Kidney tubule cell (primary cell): ENCODE measurements around the gene GRM8.
"Not testable (repeated sequence)": the region's sequence is repeated elsewhere in the genome, so short reads cannot be mapped to it uniquely, and the experiment has no call there.

Experiments
- DNase-seq: peaks from one replicate; pipeline ENCODE4 v3.0.0-alpha.2; 2018; ENCODE audit warnings: low spot score

Gene GRM8

DNA sequence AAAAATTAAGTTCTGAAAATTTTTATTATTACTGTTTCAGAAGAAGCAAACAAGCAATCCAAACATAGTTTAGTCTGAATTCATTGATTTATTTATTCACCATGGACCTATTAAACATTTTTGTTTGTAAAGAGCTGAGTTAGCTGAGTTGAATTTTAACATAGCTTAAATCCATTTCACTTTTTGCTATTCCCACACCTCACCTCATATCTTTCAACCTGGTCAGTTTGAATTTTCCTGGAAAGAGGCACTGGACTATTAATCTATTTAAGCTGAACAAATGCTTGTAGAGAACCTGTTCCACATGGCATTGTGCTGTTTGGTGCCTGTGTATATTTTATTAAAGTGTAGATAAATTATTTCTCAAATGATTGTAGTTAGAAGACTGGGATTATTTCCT, 344.2 kb downstream of the GRM8 start:
- DNase-seq: not testable (repeated sequence)

DNA sequence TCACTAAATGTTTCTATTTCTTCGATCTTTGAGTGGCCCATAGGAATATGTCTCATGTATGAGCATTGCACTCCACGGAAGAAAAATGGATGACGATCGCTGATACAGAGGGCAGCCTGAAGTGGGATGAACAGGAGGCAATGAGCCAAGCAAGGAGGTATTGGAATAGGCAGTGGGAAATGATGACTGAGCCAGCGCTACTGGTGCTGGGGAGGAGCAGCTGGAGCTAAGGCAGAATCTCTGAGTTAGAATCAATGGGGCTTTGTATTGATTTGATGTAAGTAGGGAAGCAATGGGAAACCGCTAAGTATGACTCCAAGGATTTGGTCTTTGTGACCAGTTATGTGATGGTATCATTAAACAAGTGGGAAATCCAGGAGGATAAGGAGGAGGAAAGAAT, 345.1 kb downstream of the GRM8 start:
- not testable (repeated sequence) for DNase-seq

DNA sequence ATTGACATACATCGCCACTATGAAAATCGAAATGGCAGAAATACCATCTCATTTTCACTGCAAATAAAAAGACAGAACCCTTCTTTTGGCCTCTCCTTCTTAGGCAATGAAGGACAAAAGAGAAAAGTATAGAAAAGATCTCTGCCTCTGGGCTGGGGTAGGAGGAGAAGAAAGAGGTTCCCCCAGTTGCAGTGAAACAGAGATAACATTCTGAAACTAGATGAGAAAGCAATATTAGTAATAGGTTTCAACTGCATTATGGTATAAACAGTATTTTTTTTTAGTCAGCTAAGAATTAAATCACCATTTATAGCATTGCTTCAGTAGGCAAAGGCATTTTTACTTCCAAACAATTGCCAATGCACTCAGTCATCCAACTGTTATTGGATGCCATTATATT, 347.5 kb downstream of the GRM8 start:
- DNase-seq: not testable (repeated sequence)

DNA sequence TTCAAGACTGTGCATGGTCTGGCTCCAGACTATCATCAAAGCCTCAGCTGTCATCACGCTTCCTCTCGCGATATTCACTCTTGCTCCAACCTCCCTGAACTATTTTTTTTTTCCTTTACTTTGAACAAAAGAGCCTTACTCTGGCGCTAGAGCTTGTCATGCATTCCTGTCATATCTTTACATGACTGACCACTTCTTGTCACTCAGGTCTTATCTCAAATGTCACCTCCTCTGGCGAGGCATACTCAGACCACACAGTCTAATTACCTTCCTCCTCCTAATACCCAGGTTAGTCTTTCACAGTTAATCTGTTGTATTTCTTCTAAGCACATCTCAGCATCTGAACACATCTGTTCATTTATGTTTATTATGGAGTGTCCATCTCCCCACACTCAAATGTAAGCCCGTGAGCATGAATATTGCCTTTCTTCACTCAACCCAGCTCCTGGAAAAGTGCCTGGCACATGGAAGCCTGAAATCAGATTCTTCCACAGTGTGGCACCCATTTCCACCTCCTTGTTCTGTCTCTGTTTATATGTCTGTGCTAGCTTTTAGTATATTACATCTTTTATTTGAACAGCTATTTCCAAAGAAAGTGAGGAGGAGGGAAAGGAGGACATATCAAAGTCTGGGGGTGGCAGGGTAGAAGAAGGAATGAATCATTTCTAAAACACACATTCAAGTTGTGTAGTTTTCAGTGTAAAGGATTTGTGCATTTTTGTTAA, 351.5 kb downstream of the GRM8 start:
- DNase-seq: not testable (repeated sequence)

DNA sequence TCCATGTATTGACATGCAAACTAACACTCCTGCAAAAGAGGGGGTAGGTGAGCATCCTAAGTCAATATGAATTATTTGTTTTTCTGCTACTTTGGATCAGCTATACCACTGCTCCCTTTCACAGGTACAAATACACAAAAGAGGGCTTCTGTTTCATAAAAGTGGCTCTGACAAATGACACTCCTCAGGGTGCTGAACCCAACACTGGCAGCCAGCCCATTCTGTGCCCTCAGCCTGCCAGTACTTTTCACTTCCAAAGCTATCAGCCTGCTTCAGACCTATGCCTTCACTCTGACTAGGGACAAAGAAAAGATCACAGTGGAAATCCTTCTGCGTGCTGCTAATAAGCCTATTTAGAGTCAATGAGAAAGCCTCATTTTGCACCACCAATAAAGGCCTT, 364.8 kb downstream of the GRM8 start:
- not testable (repeated sequence) for DNase-seq

DNA sequence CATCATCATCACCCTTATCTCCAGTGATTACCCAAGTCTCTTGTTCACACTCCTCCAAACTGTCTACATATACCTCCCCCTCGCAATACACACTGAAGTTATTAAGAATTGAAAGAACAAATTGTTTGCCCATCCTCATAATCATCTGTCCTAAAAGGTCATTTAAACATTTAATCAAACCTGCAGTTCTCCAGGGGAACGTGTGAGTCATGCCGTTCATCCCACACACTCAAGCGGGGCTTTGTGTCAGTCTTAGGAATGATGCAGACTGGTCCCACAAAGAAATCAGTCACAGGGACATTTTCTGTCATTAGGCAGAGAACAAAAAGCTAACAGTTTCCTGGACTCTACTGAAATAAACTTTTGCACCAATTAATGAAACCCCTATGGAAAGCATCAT, 365.2 kb downstream of the GRM8 start:
- not testable (repeated sequence) for DNase-seq

DNA sequence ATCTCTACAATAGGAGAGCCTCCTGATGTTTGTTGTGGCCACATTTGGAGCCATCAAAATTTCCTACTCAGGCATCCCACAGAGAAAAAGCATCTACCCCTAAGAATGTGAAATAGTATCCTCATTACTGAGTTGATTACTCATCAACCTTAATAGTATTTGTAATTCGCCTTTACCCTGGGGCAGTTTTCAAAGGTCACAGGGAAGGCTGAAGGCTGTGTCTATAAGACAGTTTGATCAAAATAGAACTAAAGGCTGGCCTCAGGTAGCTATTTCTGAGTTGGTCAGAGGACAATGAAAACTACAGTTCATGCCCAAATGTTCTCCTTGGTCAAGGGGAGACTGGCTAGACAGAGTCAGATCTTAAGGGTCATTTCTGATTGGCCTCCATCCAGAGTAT, 370.0 kb downstream of the GRM8 start:
- peak; percentile 8 for DNase-seq

DNA sequence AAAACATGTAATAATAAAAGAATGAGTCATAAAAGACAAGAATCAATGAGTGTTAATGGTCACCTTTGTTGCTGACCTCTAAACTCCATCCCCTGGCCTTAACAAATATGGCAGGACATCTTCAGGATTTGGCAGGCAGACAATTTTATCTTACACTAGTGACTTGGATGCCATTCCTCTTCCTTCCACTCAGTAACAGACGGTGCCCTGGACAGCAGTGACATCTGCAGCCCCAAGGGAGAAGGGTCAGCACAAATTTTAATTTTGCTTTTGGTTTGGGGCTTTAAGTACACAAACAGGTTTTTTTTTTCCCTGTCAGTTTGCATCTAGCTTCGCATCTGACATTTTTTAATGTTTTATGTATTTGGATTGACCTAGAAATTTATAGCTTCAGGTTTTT, 370.8 kb downstream of the GRM8 start:
- not testable (repeated sequence) for DNase-seq

DNA sequence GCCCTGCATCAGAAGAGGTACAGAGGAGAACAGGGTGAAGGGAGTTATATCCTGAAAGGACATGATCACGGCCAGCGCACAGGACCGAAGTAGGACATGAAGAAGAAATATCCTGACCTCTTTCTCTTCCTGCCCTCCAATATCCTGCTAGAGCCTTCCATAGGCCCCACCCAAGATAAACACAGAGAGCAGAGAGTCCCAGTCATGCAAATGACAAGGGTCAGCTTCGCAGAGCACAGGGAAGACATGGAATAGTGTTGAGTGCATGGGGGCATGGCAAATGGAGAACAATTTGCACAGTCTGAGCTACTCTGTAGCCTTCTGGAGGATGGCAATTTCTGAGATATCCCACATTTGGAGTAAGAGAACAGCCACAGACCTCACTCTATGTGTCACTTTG, 371.4 kb downstream of the GRM8 start:
- no peak for DNase-seq

DNA sequence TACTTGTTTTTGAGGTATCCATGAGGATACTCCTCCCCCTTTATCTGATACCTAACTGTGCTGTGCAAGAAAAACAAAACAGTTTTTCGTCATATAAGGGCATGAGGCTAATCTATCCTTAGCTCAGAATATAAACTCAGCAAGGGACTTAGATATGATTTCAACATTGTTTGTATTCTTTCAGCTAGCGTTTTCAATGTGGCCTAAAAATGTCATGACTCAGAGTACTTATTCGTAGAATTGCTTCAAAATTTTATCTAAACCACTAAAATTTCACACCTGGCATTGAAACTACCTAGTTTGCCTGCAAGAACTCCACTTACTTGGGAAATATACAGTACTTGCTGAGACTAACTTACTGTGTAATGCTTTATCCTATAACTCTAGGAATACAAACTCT, 376.2 kb downstream of the GRM8 start:
- not testable (repeated sequence) for DNase-seq

DNA sequence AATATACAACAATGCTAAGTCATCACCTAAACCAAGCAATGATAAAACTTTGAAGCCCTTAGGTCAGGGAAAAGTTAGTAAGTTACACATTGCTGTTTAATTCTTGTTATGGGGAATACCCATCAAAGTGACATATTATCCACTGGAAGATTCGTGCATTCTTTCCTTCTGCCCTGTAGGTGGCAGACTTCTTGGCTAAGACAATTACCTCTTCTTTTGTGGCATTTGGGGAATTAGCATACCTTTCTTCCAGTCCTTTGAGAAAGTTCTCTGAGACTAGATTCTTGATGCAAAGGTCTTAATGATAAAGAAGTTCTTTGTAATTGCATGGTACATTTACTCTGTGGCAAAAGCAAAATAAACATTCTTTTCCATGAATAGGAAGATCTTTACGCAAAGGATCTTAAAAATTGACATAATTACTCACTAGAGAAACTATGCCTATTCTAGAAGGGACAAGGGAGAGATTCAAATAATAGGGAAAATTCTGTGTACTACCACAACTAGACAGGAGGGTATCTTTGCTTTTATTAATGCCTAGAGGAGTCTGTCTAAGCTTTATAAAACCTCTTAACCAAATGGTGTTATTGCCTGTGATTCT, 395.9 kb downstream of the GRM8 start:
- peak; percentile 46 for DNase-seq

DNA sequence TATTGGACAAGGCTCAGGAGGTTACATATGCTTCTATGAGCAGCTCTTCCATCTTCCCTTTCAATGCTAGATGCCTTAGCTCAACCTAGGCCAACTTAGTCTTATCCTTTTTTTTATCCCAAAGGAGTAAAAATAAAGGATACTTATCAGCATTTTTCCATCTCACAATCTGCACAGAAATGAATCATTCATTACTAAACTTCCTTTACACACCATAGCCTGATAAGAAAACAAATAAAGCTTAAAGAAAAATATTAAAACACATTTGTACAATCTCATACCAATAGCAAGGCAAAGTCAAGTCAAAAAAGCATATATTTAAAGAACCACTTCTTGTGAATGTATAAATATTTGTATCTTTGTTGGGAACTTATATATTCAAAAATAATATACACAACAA, 407.4 kb downstream of the GRM8 start:
- DNase-seq: no peak

DNA sequence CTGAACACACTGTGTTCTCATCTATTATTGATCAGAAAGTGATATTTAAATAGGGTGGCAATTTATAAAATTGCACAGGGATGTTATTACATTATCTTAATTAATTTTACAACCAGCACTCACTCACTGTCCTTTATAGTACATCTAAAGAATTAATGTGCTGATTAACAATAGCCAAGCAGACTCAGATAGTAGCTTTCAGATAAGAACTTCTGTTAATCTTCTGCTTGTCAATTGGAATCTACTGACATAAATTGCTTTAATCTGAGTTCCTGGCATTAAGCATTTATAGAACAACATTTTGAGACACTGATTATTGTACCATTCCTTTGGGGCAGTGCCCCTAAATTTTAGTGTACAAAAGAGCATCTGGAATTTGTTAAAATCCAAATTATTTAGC, 408.9 kb downstream of the GRM8 start:
- DNase-seq: no peak

DNA sequence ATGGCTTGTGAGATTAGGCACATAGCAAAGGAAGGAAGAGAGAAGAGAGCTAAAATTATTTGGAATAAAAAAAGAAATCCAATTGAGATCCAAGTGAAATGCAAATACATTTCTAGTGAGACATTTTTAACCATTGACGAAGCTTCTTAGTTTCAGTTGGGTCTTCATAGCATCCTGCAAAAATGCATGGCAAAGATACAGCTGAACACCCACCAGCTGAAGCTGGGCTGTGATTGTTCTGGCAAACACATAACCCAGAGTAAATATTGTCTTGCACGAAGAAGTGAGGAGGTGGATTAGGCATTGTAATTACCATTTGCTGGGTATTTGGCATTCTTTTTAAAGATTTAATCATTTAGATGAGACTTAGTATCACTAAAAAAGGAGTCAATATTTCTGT, 409.4 kb downstream of the GRM8 start:
- DNase-seq: no peak

DNA sequence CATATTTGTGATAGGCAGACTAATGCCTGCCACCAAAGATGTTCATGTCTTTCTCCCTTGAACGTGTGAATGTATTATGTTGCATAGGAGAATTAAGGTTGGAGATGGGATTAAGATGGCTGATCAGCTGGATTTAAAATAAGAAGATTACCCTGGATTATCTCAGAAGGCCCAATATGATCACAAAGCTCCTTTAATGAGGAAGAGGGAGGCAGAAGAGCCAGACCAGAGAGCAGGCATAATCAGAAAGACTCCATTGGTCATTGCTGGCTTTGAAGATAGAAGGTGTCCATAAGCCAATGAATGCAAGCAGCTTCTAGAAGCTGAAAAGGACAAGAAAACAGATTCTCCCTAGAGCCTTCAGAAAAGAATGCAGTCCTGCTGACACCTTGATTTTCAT, 410.3 kb downstream of the GRM8 start:
- no peak for DNase-seq

DNA sequence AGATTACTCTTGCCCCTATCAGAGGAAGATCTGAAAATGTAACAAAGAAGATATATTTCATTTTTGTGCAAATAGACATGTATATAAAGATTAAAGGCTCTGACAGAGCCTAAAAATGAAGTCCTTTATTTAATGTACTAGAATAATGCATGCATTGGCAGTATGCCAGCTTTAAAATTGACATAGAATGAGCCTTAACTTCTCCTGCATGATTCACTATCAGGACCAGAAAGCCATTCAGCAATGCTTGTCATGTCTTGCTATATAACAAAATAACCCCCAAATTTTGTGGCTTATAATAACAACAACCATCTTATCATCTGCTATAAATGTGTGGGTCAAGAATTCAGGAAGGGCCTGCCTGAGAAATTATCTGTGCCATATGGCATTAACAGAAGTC, 411.9 kb downstream of the GRM8 start:
- no peak for DNase-seq

DNA sequence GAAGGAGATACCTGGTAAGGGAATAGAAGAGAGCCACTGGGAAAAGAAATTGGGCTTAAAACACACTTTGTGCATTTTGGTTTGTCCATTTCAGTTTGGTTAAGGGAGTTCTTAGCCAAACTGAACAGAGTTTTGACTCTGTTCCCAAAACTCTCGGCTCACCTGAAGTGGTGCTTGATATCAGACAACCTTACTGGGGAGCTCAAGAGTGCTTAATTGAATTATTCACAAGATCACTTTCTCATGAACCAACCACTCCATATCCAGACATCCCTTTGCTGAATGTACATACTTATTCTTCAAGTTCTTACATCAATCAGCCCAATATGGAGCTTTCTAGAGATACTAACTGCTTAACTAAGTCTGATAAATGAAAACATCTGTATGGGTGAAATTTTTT, 413.1 kb downstream of the GRM8 start:
- no peak for DNase-seq

DNA sequence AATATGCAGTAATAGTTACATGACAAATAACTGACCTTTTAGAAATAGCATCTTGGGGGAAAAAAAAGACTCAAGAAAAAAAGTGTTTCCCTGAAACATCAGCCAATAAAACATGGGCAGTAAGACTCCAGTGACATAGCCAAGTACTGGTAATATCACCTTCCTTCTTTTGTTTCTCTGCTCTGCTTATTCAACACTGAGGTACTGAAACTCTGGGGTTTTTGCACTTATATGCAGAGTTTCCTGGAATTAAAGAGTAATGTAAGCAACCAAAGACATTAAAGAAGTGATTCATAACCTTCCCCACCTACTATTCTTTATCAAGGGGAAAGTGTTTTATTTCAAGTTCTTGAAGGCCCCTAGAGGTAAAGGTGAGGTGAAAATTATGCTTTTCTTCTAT, 414.5 kb downstream of the GRM8 start:
- DNase-seq: no peak

DNA sequence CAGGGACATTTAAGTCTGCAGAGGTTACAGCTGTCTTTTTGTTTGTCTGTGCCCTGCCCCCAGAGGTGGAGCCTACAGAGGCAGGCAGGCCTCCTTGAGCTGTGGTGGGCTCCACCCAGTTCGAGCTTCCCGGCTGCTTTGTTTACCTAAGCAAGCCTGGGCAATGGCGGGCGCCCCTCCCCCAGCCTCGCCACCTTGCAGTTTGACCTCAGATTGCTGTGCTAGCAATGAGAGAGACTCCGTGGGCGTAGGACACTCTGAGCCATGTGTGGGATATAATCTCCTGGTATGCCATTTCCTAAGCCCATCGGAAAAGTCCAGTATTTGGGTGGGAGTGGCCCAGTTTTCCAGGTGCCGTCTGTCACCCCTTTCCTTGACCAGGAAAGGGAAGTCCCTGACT, 421.5 kb downstream of the GRM8 start:
- DNase-seq: not testable (repeated sequence)

DNA sequence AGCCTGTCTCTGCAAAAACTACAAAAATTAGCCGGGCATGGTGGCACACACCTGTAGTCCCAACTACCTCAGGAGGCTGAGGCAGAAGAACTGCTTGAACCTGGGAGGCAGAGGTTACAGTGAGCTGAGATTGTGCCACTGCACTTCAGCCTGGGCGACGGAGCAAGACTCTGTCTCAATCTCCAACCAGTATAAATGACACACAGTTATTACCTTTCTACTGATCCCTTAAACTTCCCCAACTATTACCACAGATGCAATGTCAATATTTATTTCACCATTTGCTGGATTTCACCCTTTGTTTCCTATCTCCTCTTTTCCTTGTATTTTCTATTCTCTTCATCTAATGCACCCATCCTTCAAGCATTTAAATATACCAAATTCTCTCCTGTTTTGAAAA, 431.8 kb downstream of the GRM8 start:
- no peak for DNase-seq

DNA sequence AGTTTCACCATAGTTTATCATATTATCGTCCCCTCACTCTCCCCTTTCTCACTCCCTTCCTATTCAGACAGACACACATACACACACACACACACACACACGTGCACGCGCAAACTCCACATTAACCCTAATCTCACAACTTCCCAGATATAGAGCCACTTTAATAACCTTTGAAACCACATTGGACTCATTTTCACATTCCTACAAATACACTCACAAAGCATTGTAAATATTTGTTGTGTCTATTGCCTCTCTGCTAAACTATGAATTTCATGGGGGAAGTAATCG, 433.6 kb downstream of the GRM8 start:
- DNase-seq: no peak

DNA sequence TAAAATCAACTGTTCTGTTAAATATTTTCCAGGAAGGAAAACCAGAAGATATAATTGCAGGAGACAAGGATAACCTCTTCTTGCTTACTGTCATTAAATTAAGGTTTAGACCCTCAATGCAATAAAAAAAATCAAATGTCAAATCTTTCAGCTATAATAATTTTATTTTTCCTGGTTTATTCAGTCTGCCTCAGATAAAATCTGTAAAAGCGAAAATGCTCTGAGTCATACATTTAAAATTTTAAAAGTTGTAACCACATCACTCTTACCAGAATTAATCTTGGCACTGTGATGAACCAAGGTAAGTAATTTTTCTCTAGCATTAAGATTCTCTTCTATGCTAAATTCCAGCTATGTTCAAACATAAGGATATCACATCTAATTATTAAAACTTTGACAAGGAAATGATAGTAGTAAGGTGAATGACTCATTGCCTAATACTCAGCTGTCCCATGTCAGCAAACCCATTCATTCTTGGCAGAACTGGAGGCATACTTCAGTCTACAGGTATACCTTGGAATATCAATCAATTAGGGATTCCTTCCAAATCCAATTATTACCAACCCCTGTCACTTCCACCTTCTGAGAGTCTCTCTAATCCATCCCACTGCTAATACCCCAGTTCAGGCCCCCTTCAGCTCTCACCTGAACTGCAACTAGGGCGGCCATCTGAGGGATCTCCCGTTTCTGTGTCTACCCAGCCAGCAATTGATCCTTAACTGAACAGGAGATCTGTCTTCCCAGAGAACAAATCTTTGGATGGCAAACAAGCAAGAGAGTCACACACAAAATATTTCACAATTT, 434.1 kb downstream of the GRM8 start:
- DNase-seq: peak; percentile 19

DNA sequence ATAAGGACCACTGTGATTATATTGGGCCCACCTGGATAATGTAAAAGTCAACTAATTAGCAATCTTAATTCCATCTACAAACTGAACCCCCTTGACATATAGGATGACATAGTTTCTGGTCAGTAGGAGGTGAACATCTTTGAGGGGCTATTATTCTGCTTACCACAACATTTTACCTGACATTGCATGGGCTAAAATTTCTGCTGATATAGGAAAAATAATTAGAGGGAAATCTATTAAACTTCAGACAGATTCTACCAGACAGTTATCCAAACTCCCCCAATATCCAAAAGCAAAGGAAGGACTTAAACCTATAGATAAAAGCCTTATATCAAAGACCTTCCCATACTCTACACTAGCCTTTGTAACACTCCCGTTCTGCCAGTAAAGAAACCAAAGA, 443.6 kb downstream of the GRM8 start:
- DNase-seq: no peak

DNA sequence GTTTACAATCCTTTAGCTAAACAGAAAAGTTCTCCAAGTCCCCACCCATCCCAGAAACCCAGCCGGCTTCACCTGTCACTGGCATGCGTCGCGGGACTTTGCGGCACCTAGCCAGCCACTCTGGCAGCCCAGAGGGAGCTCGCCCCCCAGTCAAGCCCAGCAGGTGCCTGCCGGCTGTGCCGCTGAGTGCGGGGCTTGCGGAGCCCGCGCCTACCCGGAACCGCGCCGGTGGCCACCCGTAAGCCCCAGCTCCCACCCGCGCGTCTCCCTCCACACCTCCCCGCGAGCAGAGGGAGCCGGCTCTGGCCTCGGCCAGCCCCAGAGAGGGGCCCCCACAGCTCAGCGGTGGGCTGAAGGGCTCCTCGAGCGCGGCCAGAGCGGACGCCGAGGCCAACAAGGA, 446.1 kb downstream of the GRM8 start:
- DNase-seq: no peak
